ENCODE measurements around the gene ZPR1.

GRCh38 chr11:116772443-116773202 is 15.2 kb downstream of the ZPR1 start, which contains the start of gene BUD13:
- no peak for TF ChIP-seq CTCF (conservative IDR thresholded peaks at IDR 0.05)
- TF ChIP-seq EZH2 (IDR thresholded peaks at IDR 0.05; ENCODE audit: low read depth), result no peak

Measured in PC-9 (cell line).